ENCODE data around the gene THOC6.

THOC6 gene

DNA sequence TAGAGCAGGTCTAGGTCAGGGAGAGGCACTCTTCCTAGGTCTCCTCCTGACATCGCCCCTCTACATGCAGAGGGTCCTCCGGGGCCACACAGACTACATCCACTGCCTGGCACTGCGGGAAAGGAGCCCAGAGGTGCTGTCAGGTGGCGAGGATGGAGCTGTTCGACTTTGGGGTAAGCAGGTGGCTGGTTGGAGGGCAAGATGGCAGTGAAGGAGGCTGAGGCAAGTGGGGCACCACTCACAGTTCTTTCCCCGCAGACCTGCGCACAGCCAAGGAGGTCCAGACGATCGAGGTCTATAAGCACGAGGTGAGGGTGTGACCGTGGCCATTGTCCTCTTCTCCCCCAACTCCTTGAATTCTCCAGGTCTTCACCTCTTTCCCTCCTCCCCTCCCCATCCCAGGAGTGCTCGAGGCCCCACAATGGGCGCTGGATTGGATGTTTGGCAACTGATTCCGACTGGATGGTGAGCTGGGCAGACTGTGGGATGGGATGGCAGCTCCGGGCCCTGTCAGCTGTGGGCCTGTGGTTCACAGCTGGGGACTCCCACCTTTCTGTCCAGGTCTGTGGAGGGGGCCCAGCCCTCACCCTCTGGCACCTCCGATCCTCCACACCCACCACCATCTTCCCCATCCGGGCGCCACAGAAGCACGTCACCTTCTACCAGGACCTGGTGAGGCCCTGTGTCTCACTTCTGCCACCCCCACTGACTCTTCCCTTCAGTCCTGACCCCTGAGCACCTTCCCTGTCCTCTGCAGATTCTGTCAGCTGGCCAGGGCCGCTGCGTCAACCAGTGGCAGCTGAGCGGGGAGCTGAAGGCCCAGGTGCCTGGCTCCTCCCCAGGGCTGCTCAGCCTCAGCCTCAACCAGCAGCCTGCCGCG is 3.0 kb downstream of the THOC6 start:
- no peak for TF ChIP-seq NFIC (IDR thresholded peaks at IDR 0.05)
- no peak for TF ChIP-seq EGR1 (IDR thresholded peaks at IDR 0.05)
- TF ChIP-seq, protein P1, sequence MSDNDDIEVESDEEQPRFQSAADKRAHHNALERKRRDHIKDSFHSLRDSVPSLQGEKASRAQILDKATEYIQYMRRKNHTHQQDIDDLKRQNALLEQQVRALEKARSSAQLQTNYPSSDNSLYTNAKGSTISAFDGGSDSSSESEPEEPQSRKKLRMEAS (IDR thresholded peaks at IDR 0.05) = no peak
- no peak for TF ChIP-seq TCF12 (IDR thresholded peaks at IDR 0.05; ENCODE audit: low read depth)
- TF ChIP-seq TAF1 (IDR thresholded peaks at IDR 0.05; ENCODE audit: low read depth) = no peak
- TF ChIP-seq CREB1 (IDR thresholded peaks at IDR 0.05; ENCODE audit: low read depth) = no peak
- no peak for TF ChIP-seq CEBPB (IDR thresholded peaks at IDR 0.05)
- no peak for TF ChIP-seq TEAD4 (IDR thresholded peaks at IDR 0.05)
- TF ChIP-seq YY1 (IDR thresholded peaks at IDR 0.05; ENCODE audit: low read depth) = no peak
- TF ChIP-seq EP300 (IDR thresholded peaks at IDR 0.05; ENCODE audit: borderline replicate concordance) = no peak
- no peak for TF ChIP-seq ZBTB7A (IDR thresholded peaks at IDR 0.05; ENCODE audit: low read depth)
- TF ChIP-seq, protein P2, sequence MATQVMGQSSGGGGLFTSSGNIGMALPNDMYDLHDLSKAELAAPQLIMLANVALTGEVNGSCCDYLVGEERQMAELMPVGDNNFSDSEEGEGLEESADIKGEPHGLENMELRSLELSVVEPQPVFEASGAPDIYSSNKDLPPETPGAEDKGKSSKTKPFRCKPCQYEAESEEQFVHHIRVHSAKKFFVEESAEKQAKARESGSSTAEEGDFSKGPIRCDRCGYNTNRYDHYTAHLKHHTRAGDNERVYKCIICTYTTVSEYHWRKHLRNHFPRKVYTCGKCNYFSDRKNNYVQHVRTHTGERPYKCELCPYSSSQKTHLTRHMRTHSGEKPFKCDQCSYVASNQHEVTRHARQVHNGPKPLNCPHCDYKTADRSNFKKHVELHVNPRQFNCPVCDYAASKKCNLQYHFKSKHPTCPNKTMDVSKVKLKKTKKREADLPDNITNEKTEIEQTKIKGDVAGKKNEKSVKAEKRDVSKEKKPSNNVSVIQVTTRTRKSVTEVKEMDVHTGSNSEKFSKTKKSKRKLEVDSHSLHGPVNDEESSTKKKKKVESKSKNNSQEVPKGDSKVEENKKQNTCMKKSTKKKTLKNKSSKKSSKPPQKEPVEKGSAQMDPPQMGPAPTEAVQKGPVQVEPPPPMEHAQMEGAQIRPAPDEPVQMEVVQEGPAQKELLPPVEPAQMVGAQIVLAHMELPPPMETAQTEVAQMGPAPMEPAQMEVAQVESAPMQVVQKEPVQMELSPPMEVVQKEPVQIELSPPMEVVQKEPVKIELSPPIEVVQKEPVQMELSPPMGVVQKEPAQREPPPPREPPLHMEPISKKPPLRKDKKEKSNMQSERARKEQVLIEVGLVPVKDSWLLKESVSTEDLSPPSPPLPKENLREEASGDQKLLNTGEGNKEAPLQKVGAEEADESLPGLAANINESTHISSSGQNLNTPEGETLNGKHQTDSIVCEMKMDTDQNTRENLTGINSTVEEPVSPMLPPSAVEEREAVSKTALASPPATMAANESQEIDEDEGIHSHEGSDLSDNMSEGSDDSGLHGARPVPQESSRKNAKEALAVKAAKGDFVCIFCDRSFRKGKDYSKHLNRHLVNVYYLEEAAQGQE (IDR thresholded peaks at IDR 0.05; ENCODE audit: low read depth) = no peak
- no peak for TF ChIP-seq FOXM1 (IDR thresholded peaks at IDR 0.05; ENCODE audit: borderline replicate concordance, low read depth)
- TF ChIP-seq RAD21 (IDR thresholded peaks at IDR 0.05; ENCODE audit: low read depth) = no peak

DNA sequence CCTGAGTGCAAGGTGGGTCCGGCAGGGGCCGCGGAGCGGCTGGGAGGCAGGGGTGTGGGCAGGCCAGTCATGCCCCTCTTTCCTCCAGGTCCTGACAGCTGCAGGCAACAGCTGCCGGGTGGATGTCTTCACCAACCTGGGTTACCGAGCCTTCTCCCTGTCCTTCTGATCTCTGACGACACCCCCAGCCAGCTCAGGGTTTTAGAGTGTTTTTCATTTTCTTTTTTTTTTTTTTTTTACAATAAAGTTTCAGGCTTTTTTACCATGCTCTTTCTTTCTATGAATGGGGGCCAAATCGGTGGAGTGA is 3.6 kb downstream of the THOC6 start:
- TF ChIP-seq RAD21 (IDR thresholded peaks at IDR 0.05; ENCODE audit: low read depth) (no peak), TCF12 (IDR thresholded peaks at IDR 0.05; ENCODE audit: low read depth) (no peak), FOXM1 (IDR thresholded peaks at IDR 0.05; ENCODE audit: borderline replicate concordance, low read depth) (no peak), EGR1 (IDR thresholded peaks at IDR 0.05) (no peak), YY1 (IDR thresholded peaks at IDR 0.05; ENCODE audit: low read depth) (no peak), ZBTB7A (IDR thresholded peaks at IDR 0.05; ENCODE audit: low read depth) (no peak), EP300 (IDR thresholded peaks at IDR 0.05; ENCODE audit: borderline replicate concordance) (no peak), NFIC (IDR thresholded peaks at IDR 0.05) (no peak), CEBPB (IDR thresholded peaks at IDR 0.05) (no peak)
- TF ChIP-seq, protein P2 (IDR thresholded peaks at IDR 0.05; ENCODE audit: low read depth) = no peak
- TF ChIP-seq, protein P3, sequence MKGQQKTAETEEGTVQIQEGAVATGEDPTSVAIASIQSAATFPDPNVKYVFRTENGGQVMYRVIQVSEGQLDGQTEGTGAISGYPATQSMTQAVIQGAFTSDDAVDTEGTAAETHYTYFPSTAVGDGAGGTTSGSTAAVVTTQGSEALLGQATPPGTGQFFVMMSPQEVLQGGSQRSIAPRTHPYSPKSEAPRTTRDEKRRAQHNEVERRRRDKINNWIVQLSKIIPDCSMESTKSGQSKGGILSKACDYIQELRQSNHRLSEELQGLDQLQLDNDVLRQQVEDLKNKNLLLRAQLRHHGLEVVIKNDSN (IDR thresholded peaks at IDR 0.05) = no peak
- TF ChIP-seq, protein P1 (IDR thresholded peaks at IDR 0.05) = no peak

DNA sequence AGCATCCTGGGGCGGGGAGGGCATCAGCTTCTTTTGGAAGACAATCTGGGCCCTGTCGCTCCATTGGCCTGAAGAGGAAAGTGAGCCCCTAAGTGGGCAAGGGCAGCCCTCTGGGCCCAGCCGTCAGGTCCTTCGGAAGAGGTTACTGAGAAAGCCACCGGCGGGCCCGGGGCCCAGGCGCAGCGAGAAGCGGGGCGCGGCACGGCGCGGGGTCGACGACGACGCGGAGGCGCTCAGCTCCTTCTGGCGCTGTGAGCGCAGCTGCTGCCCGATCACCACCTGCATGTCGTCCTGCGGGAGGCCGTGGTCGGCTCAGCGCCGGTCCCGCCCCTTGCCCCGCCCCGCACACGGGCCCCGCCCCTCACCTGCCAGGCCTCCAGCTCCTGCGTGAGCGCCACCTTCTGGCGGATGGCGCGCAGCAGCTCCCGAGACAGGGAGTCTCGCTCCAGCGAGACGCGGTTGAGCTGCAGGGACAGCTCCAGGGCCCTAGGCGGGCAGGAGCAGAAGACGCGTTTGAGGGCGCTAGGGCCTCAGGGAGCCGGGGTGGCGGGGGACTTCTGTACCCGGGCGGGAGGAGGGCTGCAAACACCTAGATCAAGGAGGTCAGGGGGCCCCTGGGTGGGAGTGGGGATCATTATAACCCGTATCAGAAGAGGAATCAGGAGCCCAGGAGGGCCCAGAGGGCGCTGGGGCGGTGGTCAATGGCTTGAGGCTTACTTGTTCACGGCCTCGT is 4.3 kb downstream of the THOC6 start:
- no peak for TF ChIP-seq ZBTB7A (IDR thresholded peaks at IDR 0.05; ENCODE audit: low read depth)
- peak; percentile 69 for TF ChIP-seq RAD21 (IDR thresholded peaks at IDR 0.05; ENCODE audit: low read depth)
- no peak for TF ChIP-seq YY1 (IDR thresholded peaks at IDR 0.05; ENCODE audit: low read depth)
- TF ChIP-seq, protein P1 (IDR thresholded peaks at IDR 0.05) = peak; percentile 73; the same call in 1 of the 2 replicates
- no peak for TF ChIP-seq NFIC (IDR thresholded peaks at IDR 0.05)
- no peak for TF ChIP-seq TAF1 (IDR thresholded peaks at IDR 0.05; ENCODE audit: low read depth)
- no peak for TF ChIP-seq EP300 (IDR thresholded peaks at IDR 0.05; ENCODE audit: borderline replicate concordance)
- no peak for TF ChIP-seq EGR1 (IDR thresholded peaks at IDR 0.05)
- TF ChIP-seq, protein P3 (IDR thresholded peaks at IDR 0.05) = no peak
- TF ChIP-seq CEBPB (IDR thresholded peaks at IDR 0.05) = no peak
- TF ChIP-seq, protein P2 (IDR thresholded peaks at IDR 0.05; ENCODE audit: low read depth) = no peak
- TF ChIP-seq TCF12 (IDR thresholded peaks at IDR 0.05; ENCODE audit: low read depth) = peak; percentile 26; the same call in 1 of the 2 replicates
- no peak for TF ChIP-seq FOXM1 (IDR thresholded peaks at IDR 0.05; ENCODE audit: borderline replicate concordance, low read depth)
- no peak for TF ChIP-seq TEAD4 (IDR thresholded peaks at IDR 0.05)
- TF ChIP-seq CREB1 (IDR thresholded peaks at IDR 0.05; ENCODE audit: low read depth) = no peak

Measured in Ishikawa (cell line).